Measurements from ENCODE around the gene TMEM132C.
A peak's percentile ranks its signal among the peaks of the same experiment; 100 is the strongest.

The TMEM132C gene

DNA sequence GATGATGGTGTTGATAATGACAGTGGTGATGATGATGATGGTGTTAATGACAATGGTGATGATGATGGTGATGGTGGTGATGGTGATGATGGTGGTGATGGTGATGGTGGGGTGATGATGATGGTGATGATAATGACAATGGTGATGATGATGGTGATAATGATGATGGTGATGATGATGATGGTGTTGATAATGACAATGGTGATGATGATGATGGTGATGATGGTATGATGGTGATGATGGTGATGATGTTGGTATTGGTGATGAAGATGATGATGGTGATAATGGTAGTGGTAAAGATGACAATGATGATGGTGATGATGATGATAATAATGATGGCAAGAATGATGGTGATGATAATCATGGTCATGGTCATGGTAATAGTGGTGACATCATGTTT lies 372.1 kb downstream of the TMEM132C start:
- no peak for DNase-seq (ENCODE audit: extremely low spot score)
- TF ChIP-seq CTBP1 (IDR thresholded peaks at IDR 0.05; ENCODE audit: borderline replicate concordance): no peak
- TF ChIP-seq ARNT (IDR thresholded peaks at IDR 0.05): no peak
- TF ChIP-seq FOXK2 (IDR thresholded peaks at IDR 0.05): no peak
- no peak for TF ChIP-seq SP1 (IDR thresholded peaks at IDR 0.05)
- ChIA-PET CTCF (no interaction called here), POLR2A (no interaction called here)

DNA sequence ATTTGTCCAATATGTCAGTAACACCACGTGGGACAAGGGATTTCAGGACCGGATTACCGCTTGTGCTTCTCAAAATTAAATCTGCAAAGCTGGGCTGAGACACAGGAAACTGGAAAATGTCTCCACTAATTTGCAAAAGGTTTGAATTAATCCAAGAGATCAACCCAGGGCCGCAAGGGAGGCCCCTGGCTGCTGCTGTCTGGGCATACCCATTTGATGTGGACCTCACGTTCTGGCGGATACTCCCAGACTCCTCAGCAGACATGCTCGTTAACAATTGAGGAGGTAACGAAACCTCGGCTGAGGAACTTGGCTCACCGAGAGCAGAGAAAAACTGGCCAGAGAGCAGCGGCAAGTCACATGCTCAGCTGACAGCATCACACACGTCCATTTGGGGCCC lies 376.2 kb downstream of the TMEM132C start:
- DNase-seq (ENCODE audit: extremely low spot score): no peak
- ChIA-PET POLR2A (no interaction called here), CTCF (no interaction called here)
- no peak for TF ChIP-seq HDGF (IDR thresholded peaks at IDR 0.05; ENCODE audit: borderline replicate concordance)
- TF ChIP-seq ZNF384 (IDR thresholded peaks at IDR 0.05): no peak
- TF ChIP-seq SUZ12 (IDR thresholded peaks at IDR 0.05): no peak
- no peak for TF ChIP-seq SP1 (IDR thresholded peaks at IDR 0.05)
- no peak for TF ChIP-seq TARDBP (IDR thresholded peaks at IDR 0.05)
- TF ChIP-seq FOXK2 (IDR thresholded peaks at IDR 0.05): no peak
- no peak for TF ChIP-seq FOXM1 (IDR thresholded peaks at IDR 0.05; ENCODE audit: borderline replicate concordance)
- TF ChIP-seq, protein P1, sequence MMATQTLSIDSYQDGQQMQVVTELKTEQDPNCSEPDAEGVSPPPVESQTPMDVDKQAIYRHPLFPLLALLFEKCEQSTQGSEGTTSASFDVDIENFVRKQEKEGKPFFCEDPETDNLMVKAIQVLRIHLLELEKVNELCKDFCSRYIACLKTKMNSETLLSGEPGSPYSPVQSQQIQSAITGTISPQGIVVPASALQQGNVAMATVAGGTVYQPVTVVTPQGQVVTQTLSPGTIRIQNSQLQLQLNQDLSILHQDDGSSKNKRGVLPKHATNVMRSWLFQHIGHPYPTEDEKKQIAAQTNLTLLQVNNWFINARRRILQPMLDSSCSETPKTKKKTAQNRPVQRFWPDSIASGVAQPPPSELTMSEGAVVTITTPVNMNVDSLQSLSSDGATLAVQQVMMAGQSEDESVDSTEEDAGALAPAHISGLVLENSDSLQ (IDR thresholded peaks at IDR 0.05): no peak
- TF ChIP-seq CTBP1 (IDR thresholded peaks at IDR 0.05; ENCODE audit: borderline replicate concordance): no peak
- no peak for TF ChIP-seq BHLHE40 (IDR thresholded peaks at IDR 0.05; ENCODE audit: borderline replicate concordance)
- no peak for TF ChIP-seq FOXA1 (IDR thresholded peaks at IDR 0.05)
- TF ChIP-seq L3MBTL2 (conservative IDR thresholded peaks at IDR 0.05): no peak
- no peak for TF ChIP-seq LEF1 (IDR thresholded peaks at IDR 0.05; ENCODE audit: borderline replicate concordance)
- TF ChIP-seq ELF4 (IDR thresholded peaks at IDR 0.05): no peak
- TF ChIP-seq ARNT (IDR thresholded peaks at IDR 0.05): no peak
- TF ChIP-seq NFRKB (IDR thresholded peaks at IDR 0.05): no peak

DNA sequence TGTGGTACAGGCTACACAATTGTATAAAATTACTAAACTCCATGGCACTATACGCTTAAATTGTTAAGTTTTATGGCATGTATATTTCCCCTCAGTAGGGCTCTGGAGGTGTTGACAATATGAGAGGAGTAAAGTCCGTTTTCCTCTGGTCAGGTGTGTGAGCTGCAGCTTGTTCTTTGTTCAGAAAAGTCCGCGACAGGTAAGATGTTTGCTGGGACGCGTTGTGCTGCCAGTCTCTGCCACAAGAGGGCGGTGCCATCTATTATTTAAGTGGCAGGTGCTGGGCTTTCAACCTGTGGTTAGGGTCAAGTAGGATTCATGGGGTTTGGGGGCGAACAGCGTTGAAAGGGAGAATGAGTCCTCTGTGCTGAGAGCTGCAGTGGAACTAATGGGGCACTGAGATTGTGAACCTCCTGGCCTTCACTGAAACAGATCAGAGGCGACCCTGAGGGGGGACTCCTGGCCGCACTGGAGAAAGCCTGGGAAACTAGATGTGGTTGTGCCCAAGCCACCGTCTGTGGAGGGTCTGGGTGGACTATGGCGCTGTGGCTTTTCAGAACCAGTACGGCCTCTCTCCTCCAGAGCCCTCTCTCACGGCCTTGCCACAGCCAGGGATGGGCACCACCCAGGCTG lies 377.8 kb downstream of the TMEM132C start:
- no peak for TF ChIP-seq ZNF384 (IDR thresholded peaks at IDR 0.05)
- TF ChIP-seq FOXK2 (IDR thresholded peaks at IDR 0.05): no peak
- CTCF ChIA-PET: no interaction called here
- POLR2A ChIA-PET: no interaction called here
- peak; percentile 46 for DNase-seq (ENCODE audit: extremely low spot score)

DNA sequence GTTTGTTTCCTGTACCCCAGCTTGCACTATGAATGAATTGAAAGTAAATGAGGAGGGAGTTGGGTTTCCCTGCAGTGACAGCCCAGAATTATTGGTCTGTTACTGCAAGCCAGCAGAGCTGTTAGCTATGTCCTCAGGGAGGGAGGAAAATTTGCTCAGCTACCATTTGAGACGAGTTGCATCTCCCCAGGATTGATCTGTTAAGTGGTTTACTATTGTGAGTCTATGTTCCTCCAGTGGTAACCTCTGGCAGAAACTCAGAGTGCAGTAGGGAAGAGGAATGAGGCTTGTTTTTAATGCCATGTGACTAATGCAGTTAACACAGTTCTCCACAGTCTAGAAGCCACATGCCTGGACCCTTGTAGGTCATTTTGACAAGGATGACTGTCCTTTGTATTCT lies 382.9 kb downstream of the TMEM132C start:
- TF ChIP-seq TARDBP (IDR thresholded peaks at IDR 0.05) (no peak), HDGF (IDR thresholded peaks at IDR 0.05; ENCODE audit: borderline replicate concordance) (no peak), FOXK2 (IDR thresholded peaks at IDR 0.05) (no peak), BHLHE40 (IDR thresholded peaks at IDR 0.05; ENCODE audit: borderline replicate concordance) (no peak), NFRKB (IDR thresholded peaks at IDR 0.05) (no peak), LEF1 (IDR thresholded peaks at IDR 0.05; ENCODE audit: borderline replicate concordance) (no peak), CTBP1 (IDR thresholded peaks at IDR 0.05; ENCODE audit: borderline replicate concordance) (no peak), ELF4 (IDR thresholded peaks at IDR 0.05) (no peak), ARNT (IDR thresholded peaks at IDR 0.05) (no peak), FOXM1 (IDR thresholded peaks at IDR 0.05; ENCODE audit: borderline replicate concordance) (no peak), FOXA1 (IDR thresholded peaks at IDR 0.05) (no peak), L3MBTL2 (conservative IDR thresholded peaks at IDR 0.05) (no peak), SUZ12 (IDR thresholded peaks at IDR 0.05) (no peak), ZNF384 (IDR thresholded peaks at IDR 0.05) (no peak)
- TF ChIP-seq, protein P1 (IDR thresholded peaks at IDR 0.05): no peak
- ChIA-PET POLR2A (no interaction called here), CTCF (no interaction called here)
- no peak for DNase-seq (ENCODE audit: extremely low spot score)

DNA sequence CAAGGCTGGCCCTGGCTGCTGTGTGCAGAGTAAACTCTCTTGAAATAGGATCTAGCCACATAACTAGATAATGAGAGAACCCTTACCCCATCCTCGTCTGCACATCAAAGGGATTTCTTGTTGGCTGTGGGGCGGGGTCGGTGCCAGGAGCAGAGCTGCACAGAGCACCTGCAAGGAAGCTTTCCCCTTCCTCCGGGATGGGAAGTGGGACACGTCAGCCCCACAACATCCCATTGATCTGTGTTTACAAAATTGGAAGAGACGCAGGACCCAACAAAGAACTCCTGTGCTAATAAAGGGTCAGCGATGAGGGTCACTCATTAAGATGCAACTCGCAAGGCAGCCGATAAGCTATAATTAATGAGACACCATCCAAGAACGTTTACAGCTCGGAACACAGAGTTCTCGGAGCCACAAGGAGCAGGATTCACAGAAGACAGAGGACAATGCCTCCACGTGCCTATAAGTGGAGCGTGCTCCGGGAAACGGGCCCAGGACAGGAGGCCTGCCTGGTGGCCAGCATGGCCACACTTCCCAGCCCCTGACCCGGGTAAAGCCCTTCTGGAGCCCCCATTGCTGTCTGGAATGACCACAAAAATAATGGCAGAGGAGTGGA lies 385.3 kb downstream of the TMEM132C start:
- ChIA-PET POLR2A (no interaction called here), CTCF (no interaction called here)
- no peak for DNase-seq (ENCODE audit: extremely low spot score)
- TF ChIP-seq LEF1 (IDR thresholded peaks at IDR 0.05; ENCODE audit: borderline replicate concordance) (no peak), NFRKB (IDR thresholded peaks at IDR 0.05) (no peak)

DNA sequence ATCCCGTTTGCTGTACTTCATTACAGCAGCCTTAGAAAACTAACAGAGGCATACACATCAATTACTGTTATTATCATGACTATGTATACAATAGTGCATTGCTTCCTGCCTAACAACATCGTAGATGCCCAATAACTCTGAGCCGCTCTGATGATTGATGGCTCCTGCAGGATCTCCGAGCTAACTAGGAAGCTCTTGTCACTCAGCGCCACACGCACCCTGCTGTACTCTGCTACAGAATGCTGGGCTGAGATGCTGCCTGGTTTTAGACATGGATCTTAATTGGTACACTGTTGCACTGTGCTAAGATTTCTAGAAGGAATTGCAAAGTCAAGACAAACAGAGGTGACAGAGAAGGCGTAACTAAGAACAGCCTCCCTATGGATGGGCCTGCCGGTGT lies 387.5 kb downstream of the TMEM132C start:
- no peak for DNase-seq (ENCODE audit: extremely low spot score)
- POLR2A ChIA-PET: no interaction called here
- CTCF ChIA-PET: no interaction called here
- TF ChIP-seq HDGF (IDR thresholded peaks at IDR 0.05; ENCODE audit: borderline replicate concordance): no peak
- no peak for TF ChIP-seq SP1 (IDR thresholded peaks at IDR 0.05)
- TF ChIP-seq NFRKB (IDR thresholded peaks at IDR 0.05): no peak
- no peak for TF ChIP-seq SUZ12 (IDR thresholded peaks at IDR 0.05)
- TF ChIP-seq FOXM1 (IDR thresholded peaks at IDR 0.05; ENCODE audit: borderline replicate concordance): no peak
- TF ChIP-seq FOXA1 (IDR thresholded peaks at IDR 0.05): no peak
- no peak for TF ChIP-seq TARDBP (IDR thresholded peaks at IDR 0.05)
- no peak for TF ChIP-seq BHLHE40 (IDR thresholded peaks at IDR 0.05; ENCODE audit: borderline replicate concordance)
- no peak for TF ChIP-seq ZNF384 (IDR thresholded peaks at IDR 0.05)
- TF ChIP-seq ARNT (IDR thresholded peaks at IDR 0.05): no peak
- TF ChIP-seq, protein P1 (IDR thresholded peaks at IDR 0.05): no peak
- no peak for TF ChIP-seq FOXK2 (IDR thresholded peaks at IDR 0.05)
- no peak for TF ChIP-seq CTBP1 (IDR thresholded peaks at IDR 0.05; ENCODE audit: borderline replicate concordance)
- TF ChIP-seq ELF4 (IDR thresholded peaks at IDR 0.05): no peak
- TF ChIP-seq L3MBTL2 (conservative IDR thresholded peaks at IDR 0.05): no peak
